Naive thymus-derived CD4-positive, alpha-beta T cell (primary cell): Measurements from ENCODE around the gene FAT1. TPM values are rescaled to one million over a fixed set of nuclear protein-coding genes. Genes with fewer than 3 reads are reported as not detected.
"Not testable (repeated sequence)": the region's sequence is repeated elsewhere in the genome, so short reads cannot be mapped to it uniquely, and the experiment has no call there.

Source experiments
- ATAC-seq: fragments of 150-1000 bp; cut with Tn5 transposase; 2 replicates; pipeline ENCODE4 v1.10.0; 2021; ENCODE audit warnings: mild to moderate bottlenecking, moderate library complexity
- CTCF ChIA-PET: fragments of 350-600 bp; sonication (Branson Sonifier 250); formaldehyde crosslinking; loops from one replicate; lab custom pipeline; 2021; ENCODE audit warnings: antibody characterized with exemption; lab: Charles Lee
- POLR2A ChIA-PET: fragments of 350-600 bp; sonication (Branson Sonifier 250); formaldehyde crosslinking; loops from one replicate; lab custom pipeline; 2021; ENCODE audit warnings: antibody characterized with exemption, inconsistent platforms; lab: Charles Lee
- DNase-seq, 9 donors: peaks; one replicate each; pipeline versions ENCODE4 v3.0.0 to v3.0.0-alpha.2; 2020 to 2022; ENCODE audit warnings: mixed read lengths in 1 of 9
- H3K27ac ChIP-seq: one replicate; pipeline ENCODE4 v1.7.0; 2013; ENCODE audit warnings: mild to moderate bottlenecking, low read depth, low read length, moderate library complexity
- H3K27me3 ChIP-seq, 2 donors: one replicate each; pipeline ENCODE4 v1.7.0; 2013; ENCODE audit warnings: low read length in 2 of 2, mild to moderate bottlenecking in 2 of 2, moderate library complexity in 2 of 2; ENCODE audit not compliant: control insufficient read depth in 2 of 2, insufficient read depth in 2 of 2
- H3K36me3 ChIP-seq, 3 experiments: 1 replicate in 2 of 3; 2 replicates in 1 of 3; pipeline ENCODE4 v1.7.0; 2013; ENCODE audit warnings: low read length in 3 of 3, mild to moderate bottlenecking in 3 of 3, moderate library complexity in 1 of 3; ENCODE audit not compliant: insufficient read depth in 3 of 3, control insufficient read depth in 2 of 3
- H3K4me1 ChIP-seq, 2 donors: one replicate each; pipeline ENCODE4 v1.7.0; 2013; ENCODE audit warnings: low read length in 2 of 2, mild to moderate bottlenecking in 2 of 2, moderate library complexity in 1 of 2; ENCODE audit not compliant: control insufficient read depth in 2 of 2, insufficient read depth in 2 of 2
- H3K4me3 ChIP-seq: 2 replicates; pipeline ENCODE4 v1.7.0; 2013; ENCODE audit warnings: mild to moderate bottlenecking, low read length
- H3K9me3 ChIP-seq, 3 experiments: 1 replicate in 2 of 3; 2 replicates in 1 of 3; pipeline ENCODE4 v1.7.0; 2013; ENCODE audit warnings: low read length in 3 of 3; ENCODE audit not compliant: control insufficient read depth in 2 of 3
- H3K27ac Mint-ChIP-seq, 9 donors: one replicate each; pipeline ENCODE4 v1.8.0; 2020 to 2022; ENCODE audit warnings: mixed read lengths in 9 of 9, mild to moderate bottlenecking in 8 of 9, moderate library complexity in 5 of 9, inconsistent platforms in 2 of 9
- H3K27me3 Mint-ChIP-seq, 5 donors: one replicate each; pipeline ENCODE4 v1.8.0; 2021 to 2022; ENCODE audit warnings: mixed read lengths in 5 of 5, mild to moderate bottlenecking in 1 of 5
- H3K36me3 Mint-ChIP-seq, 5 donors: one replicate each; pipeline ENCODE4 v1.8.0; 2020 to 2022; ENCODE audit warnings: mixed read lengths in 5 of 5, mild to moderate bottlenecking in 3 of 5, inconsistent platforms in 1 of 5
- H3K4me1 Mint-ChIP-seq, 7 donors: one replicate each; pipeline ENCODE4 v1.8.0; 2020 to 2022; ENCODE audit warnings: mixed read lengths in 7 of 7, mild to moderate bottlenecking in 3 of 7, inconsistent platforms in 1 of 7
- H3K4me3 Mint-ChIP-seq, 10 donors: one replicate each; pipeline ENCODE4 v1.8.0; 2020 to 2022; ENCODE audit warnings: mild to moderate bottlenecking in 10 of 10, mixed read lengths in 10 of 10, moderate library complexity in 6 of 10, inconsistent platforms in 2 of 10
- H3K9me3 Mint-ChIP-seq, 11 donors: one replicate each; pipeline ENCODE4 v1.8.0; 2020 to 2022; ENCODE audit warnings: mixed read lengths in 11 of 11, mild to moderate bottlenecking in 4 of 11, inconsistent platforms in 1 of 11, moderate library complexity in 1 of 11
- intact Hi-C, 2 donors: fragments of 100-400 bp; cut with micrococcal nuclease; formaldehyde crosslinking; loops; one replicate each; pipeline ENCODE4 v1.15.1; 2023
- polyA plus RNA-seq, 2 donors: library from polyadenylated mRNA; unstranded; fragments of 300-500 nt; fragmentation: Illumina TruSeq; gene quantifications; one replicate each; pipeline ENCODE4 v1.2.3, GENCODE V29; 2021
- total RNA-seq, 6 experiments: library from RNA in 5 of 6; stranded (reverse) in 5 of 6; gene quantifications; 1 replicate in 5 of 6; 2 replicates in 1 of 6; pipeline ENCODE4 v1.2.3 and lab custom pipeline; 2021 to 2026

Gene FAT1
- total and polyA plus RNA-seq, 7 experiments from 2014 or later = 0.05 TPM; not detected in 6

- Mint-ChIP-seq H3K27ac (no peak overlapping the region), H3K27me3 (peaks cover 0 to 22% (median 4%) of the 10 kb centered on the region in 5 donors), H3K9me3 (peaks cover 0 to 10% (median 0%) of the 10 kb centered on the region in 11 donors), H3K4me3 (no peak overlapping the region), H3K36me3 (no peaks in the 10 kb centered on the region), H3K4me1 (peaks cover 0 to 1% (median 0%) of the 10 kb centered on the region in 7 donors)
- Histone ChIP-seq H3K36me3 (no peaks in the 10 kb centered on the region), H3K9me3 (no peaks in the 10 kb centered on the region), H3K27me3 (no peaks in the 10 kb centered on the region), H3K4me3 (no peak overlapping the region), H3K27ac (no peak overlapping the region), H3K4me1 (no peaks in the 10 kb centered on the region)
- intact Hi-C loops = no loop called here
- DNase-seq = no peak
- CTCF ChIA-PET = no interaction called here
- POLR2A ChIA-PET = interaction anchor here (0.8 kb wide), 1 partner anchor 75 kb away, joined by 3 read pairs; no protein-coding TSS in a partner anchor
- ATAC-seq = no peak
Observed at GRCh38 chr4:186666252-186666651, 57.4 kb downstream of the FAT1 start.

- peaks cover 0 to 1% (median 0%) of the 10 kb centered on the region in 7 donors for H3K4me1 Mint-ChIP-seq
- no peak overlapping the region for H3K4me3 Mint-ChIP-seq
- H3K36me3 Mint-ChIP-seq = no peaks in the 10 kb centered on the region
- no peaks in the 10 kb centered on the region for H3K4me1 ChIP-seq
- intact Hi-C loops = no loop called here
- no peak overlapping the region for H3K27ac Mint-ChIP-seq
- peaks cover 0 to 4% (median 0%) of the 10 kb centered on the region in 11 donors for H3K9me3 Mint-ChIP-seq
- no peak for DNase-seq
- no peaks in the 10 kb centered on the region for H3K27me3 ChIP-seq
- peaks cover 0 to 4% (median 0%) of the 10 kb centered on the region in 5 donors for H3K27me3 Mint-ChIP-seq
- H3K4me3 ChIP-seq = no peak overlapping the region
- ATAC-seq = no peak
- ChIA-PET CTCF (no interaction called here), POLR2A (no interaction called here)
- H3K36me3 ChIP-seq = no peaks in the 10 kb centered on the region
- H3K27ac ChIP-seq = no peak overlapping the region
- H3K9me3 ChIP-seq = no peaks in the 10 kb centered on the region
Observed at GRCh38 chr4:186660403-186660802, 63.3 kb downstream of the FAT1 start.

- H3K27me3 Mint-ChIP-seq = peaks cover 0 to 4% (median 0%) of the 10 kb centered on the region in 5 donors
Observed at GRCh38 chr4:186659935-186660334, 63.7 kb downstream of the FAT1 start.

GRCh38 chr4:186659456-186659855 is 64.2 kb downstream of the FAT1 start:
- DNase-seq, intact Hi-C loops, ATAC-seq, H3K27me3 Mint-ChIP-seq, H3K36me3 ChIP-seq, H3K27ac Mint-ChIP-seq, H3K36me3 Mint-ChIP-seq, CTCF ChIA-PET, H3K4me3 Mint-ChIP-seq, H3K9me3 ChIP-seq, H3K4me1 ChIP-seq, POLR2A ChIA-PET, H3K4me1 Mint-ChIP-seq, H3K9me3 Mint-ChIP-seq, H3K27ac ChIP-seq, H3K27me3 ChIP-seq, H3K4me3 ChIP-seq: not testable (repeated sequence)

More at GRCh38 chr4:186659935-186660334, 63.7 kb downstream of the FAT1 start:
- Mint-ChIP-seq H3K9me3 (peaks cover 0 to 4% (median 0%) of the 10 kb centered on the region in 11 donors), H3K36me3 (no peaks in the 10 kb centered on the region), H3K4me3 (no peak overlapping the region), H3K4me1 (peaks cover 0 to 1% (median 0%) of the 10 kb centered on the region in 7 donors), H3K27ac (no peak overlapping the region)
- no peaks in the 10 kb centered on the region for H3K9me3 ChIP-seq
- DNase-seq = no peak
- POLR2A ChIA-PET = no interaction called here
- CTCF ChIA-PET = no interaction called here
- no peaks in the 10 kb centered on the region for H3K4me1 ChIP-seq
- no peak overlapping the region for H3K27ac ChIP-seq
- ATAC-seq = no peak
- intact Hi-C loops = no loop called here
- H3K27me3 ChIP-seq = no peaks in the 10 kb centered on the region
- no peak overlapping the region for H3K4me3 ChIP-seq
- no peaks in the 10 kb centered on the region for H3K36me3 ChIP-seq

- no peak for ATAC-seq
- H3K4me3 Mint-ChIP-seq = no peak overlapping the region
Observed at GRCh38 chr4:186658657-186659056, 65.0 kb downstream of the FAT1 start.

GRCh38 chr4:186657764-186658163 is 65.9 kb downstream of the FAT1 start:
- DNase-seq (no peak), ATAC-seq (no peak)
- ChIA-PET CTCF (no interaction called here), POLR2A (no interaction called here)
- no peaks in the 10 kb centered on the region for H3K4me1 ChIP-seq
- Mint-ChIP-seq H3K4me3 (no peak overlapping the region), H3K36me3 (no peaks in the 10 kb centered on the region), H3K9me3 (peaks cover 0 to 6% (median 0%) of the 10 kb centered on the region in 11 donors), H3K4me1 (peaks cover 0 to 1% (median 0%) of the 10 kb centered on the region in 7 donors), H3K27ac (no peak overlapping the region), H3K27me3 (peaks cover 0 to 4% (median 0%) of the 10 kb centered on the region in 5 donors)
- H3K9me3 ChIP-seq = no peaks in the 10 kb centered on the region
- no peak overlapping the region for H3K4me3 ChIP-seq
- no peak overlapping the region for H3K27ac ChIP-seq
- intact Hi-C loops = no loop called here
- no peaks in the 10 kb centered on the region for H3K36me3 ChIP-seq
- no peaks in the 10 kb centered on the region for H3K27me3 ChIP-seq

More at GRCh38 chr4:186658657-186659056, 65.0 kb downstream of the FAT1 start:
- peaks cover 0 to 1% (median 0%) of the 10 kb centered on the region in 7 donors for H3K4me1 Mint-ChIP-seq
- no peaks in the 10 kb centered on the region for H3K36me3 Mint-ChIP-seq
- Histone ChIP-seq H3K4me1 (no peaks in the 10 kb centered on the region), H3K27ac (no peak overlapping the region), H3K36me3 (no peaks in the 10 kb centered on the region), H3K27me3 (no peaks in the 10 kb centered on the region), H3K4me3 (no peak overlapping the region), H3K9me3 (no peaks in the 10 kb centered on the region)
- DNase-seq = no peak
- H3K27me3 Mint-ChIP-seq = peaks cover 0 to 4% (median 0%) of the 10 kb centered on the region in 5 donors
- CTCF ChIA-PET = no interaction called here
- POLR2A ChIA-PET = no interaction called here
- peaks cover 0 to 6% (median 0%) of the 10 kb centered on the region in 11 donors for H3K9me3 Mint-ChIP-seq
- intact Hi-C loops = no loop called here
- H3K27ac Mint-ChIP-seq = no peak overlapping the region

- Histone ChIP-seq H3K27me3 (no peaks in the 10 kb centered on the region), H3K9me3 (no peaks in the 10 kb centered on the region), H3K36me3 (no peaks in the 10 kb centered on the region), H3K4me3 (no peak overlapping the region), H3K4me1 (no peaks in the 10 kb centered on the region), H3K27ac (no peak overlapping the region)
- H3K4me1 Mint-ChIP-seq = no peaks in the 10 kb centered on the region
- peaks cover 0 to 11% (median 0%) of the 10 kb centered on the region in 11 donors for H3K9me3 Mint-ChIP-seq
- intact Hi-C loops = no loop called here
- H3K4me3 Mint-ChIP-seq = no peak overlapping the region
- H3K27me3 Mint-ChIP-seq = peaks cover 0 to 16% (median 0%) of the 10 kb centered on the region in 5 donors
- ChIA-PET POLR2A (no interaction called here), CTCF (no interaction called here)
- H3K36me3 Mint-ChIP-seq = no peaks in the 10 kb centered on the region
- DNase-seq (no peak), ATAC-seq (no peak)
- H3K27ac Mint-ChIP-seq = no peak overlapping the region
Observed at GRCh38 chr4:186653969-186654368, 69.7 kb downstream of the FAT1 start.
